ENCODE measurements around the gene PCK2. TPM values are rescaled to one million over a fixed set of nuclear protein-coding genes. Genes with fewer than 3 reads are reported as not detected.

PCK2 gene
- total RNA-seq, 1 donor, result 13.0 TPM

- no peak within 1 kb of the TSS for H3K4me3 ChIP-seq (ENCODE audit: low read depth, low read length)
- no peak for DNase-seq (ENCODE audit: low read depth)
- no peak for TF ChIP-seq CTCF (IDR thresholded peaks at IDR 0.05; ENCODE audit: insufficient read depth, low read depth, low read length)
These were observed 36.2 kb downstream of the PCK2 start, which contains the start of gene FITM1 for GRCh38 chr14:24130380-24130716. Gene FITM1 (plus strand): TSS chr14:24130659. CDS start chr14:24131564, 905 bp downstream.

GRCh38 chr14:24130717-24131548, 36.8 kb downstream of the PCK2 start:
- no peak for TF ChIP-seq CTCF (IDR thresholded peaks at IDR 0.05; ENCODE audit: insufficient read depth, low read depth, low read length)
- no peak overlapping the region for H3K4me3 ChIP-seq (ENCODE audit: low read depth, low read length)
- no peak for DNase-seq (ENCODE audit: low read depth)

GRCh38 chr14:24131549-24131966, 37.4 kb downstream of the PCK2 start:
- no peak overlapping the region for H3K4me3 ChIP-seq (ENCODE audit: low read depth, low read length)
- no peak for DNase-seq (ENCODE audit: low read depth)
- TF ChIP-seq CTCF (IDR thresholded peaks at IDR 0.05; ENCODE audit: insufficient read depth, low read depth, low read length), result no peak

GRCh38 chr14:24132061-24132685, 38.1 kb downstream of the PCK2 start:
- no peak overlapping the region for H3K4me3 ChIP-seq (ENCODE audit: low read depth, low read length)
- no peak for DNase-seq (ENCODE audit: low read depth)
- TF ChIP-seq CTCF (IDR thresholded peaks at IDR 0.05; ENCODE audit: insufficient read depth, low read depth, low read length), result no peak

GRCh38 chr14:24132976-24133375, 38.9 kb downstream of the PCK2 start:
- H3K4me3 ChIP-seq (ENCODE audit: low read depth, low read length), result no peak overlapping the region
- TF ChIP-seq CTCF (IDR thresholded peaks at IDR 0.05; ENCODE audit: insufficient read depth, low read depth, low read length), result no peak
- DNase-seq (ENCODE audit: low read depth), result no peak

- no peak for TF ChIP-seq CTCF (IDR thresholded peaks at IDR 0.05; ENCODE audit: insufficient read depth, low read depth, low read length)
- no peak overlapping the region for H3K4me3 ChIP-seq (ENCODE audit: low read depth, low read length)
- DNase-seq (ENCODE audit: low read depth), result no peak
These were observed 39.6 kb downstream of the PCK2 start for GRCh38 chr14:24133735-24134134.

Measured in fibroblast of villous mesenchyme (primary cell).